ENCODE results near the gene COA7. TPM values are rescaled to one million over a fixed set of nuclear protein-coding genes. Genes with fewer than 3 reads are reported as not detected.
A peak's percentile ranks its signal among the peaks of the same experiment; 100 is the strongest.

The COA7 gene
- total RNA-seq, 2 experiments from 2014 or later = 7.0 to 26.1 TPM

DNA sequence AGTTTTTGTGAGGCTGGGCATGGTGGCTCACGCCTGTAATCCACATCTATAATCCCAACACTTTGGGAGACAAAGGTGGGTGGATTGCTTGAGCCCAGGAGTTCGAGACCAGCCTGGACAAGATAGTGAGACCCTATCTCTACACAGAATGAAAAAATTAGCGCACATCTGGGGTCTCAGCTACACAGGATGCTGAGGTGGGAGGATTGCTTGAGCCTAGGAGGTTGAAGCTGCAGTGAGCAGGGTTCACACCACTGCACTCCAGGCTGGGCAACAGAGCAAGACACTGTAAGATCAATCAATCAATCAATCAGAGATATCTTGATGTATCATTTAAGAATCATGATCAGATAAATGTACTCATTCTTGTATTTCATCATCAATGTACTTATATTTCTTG, 35.2 kb upstream of the COA7 start:
- Histone ChIP-seq H3K9me3 (ENCODE audit: low read length) (no peaks in the 10 kb centered on the region), H3K4me2 (ENCODE audit: low read length) (no peak overlapping the region), H2AFZ (ENCODE audit: low read length) (no peak overlapping the region), H3K27ac (ENCODE audit: low read depth, low read length, poor library complexity, severe bottlenecking) (no peak overlapping the region), H3K79me2 (ENCODE audit: insufficient read depth, low read depth, low read length) (no peaks in the 10 kb centered on the region), H4K20me1 (ENCODE audit: insufficient read depth, low read length) (no peaks in the 10 kb centered on the region), H3K4me1 (ENCODE audit: insufficient read depth, low read length, poor library complexity, severe bottlenecking) (no peaks in the 10 kb centered on the region), H3K4me3 (ENCODE audit: low read depth, low read length, poor library complexity, severe bottlenecking) (no peak overlapping the region), H3K9me2 (ENCODE audit: insufficient read depth, low read length) (no peaks in the 10 kb centered on the region), H3K36me3 (ENCODE audit: insufficient read depth, low read length) (no peaks in the 10 kb centered on the region)
- CTCF ChIA-PET (ENCODE audit: unreplicated experiment) = no interaction called here
- POLR2A ChIA-PET = interaction anchor here (0.5 kb wide), 1 partner anchor 21 kb away, joined by 3 read pairs; no protein-coding TSS in a partner anchor
- no peak for DNase-seq (ENCODE audit: low spot score)
- BruUV-seq (replicated peaks) = no TSS peak
- TF ChIP-seq, protein P1, sequence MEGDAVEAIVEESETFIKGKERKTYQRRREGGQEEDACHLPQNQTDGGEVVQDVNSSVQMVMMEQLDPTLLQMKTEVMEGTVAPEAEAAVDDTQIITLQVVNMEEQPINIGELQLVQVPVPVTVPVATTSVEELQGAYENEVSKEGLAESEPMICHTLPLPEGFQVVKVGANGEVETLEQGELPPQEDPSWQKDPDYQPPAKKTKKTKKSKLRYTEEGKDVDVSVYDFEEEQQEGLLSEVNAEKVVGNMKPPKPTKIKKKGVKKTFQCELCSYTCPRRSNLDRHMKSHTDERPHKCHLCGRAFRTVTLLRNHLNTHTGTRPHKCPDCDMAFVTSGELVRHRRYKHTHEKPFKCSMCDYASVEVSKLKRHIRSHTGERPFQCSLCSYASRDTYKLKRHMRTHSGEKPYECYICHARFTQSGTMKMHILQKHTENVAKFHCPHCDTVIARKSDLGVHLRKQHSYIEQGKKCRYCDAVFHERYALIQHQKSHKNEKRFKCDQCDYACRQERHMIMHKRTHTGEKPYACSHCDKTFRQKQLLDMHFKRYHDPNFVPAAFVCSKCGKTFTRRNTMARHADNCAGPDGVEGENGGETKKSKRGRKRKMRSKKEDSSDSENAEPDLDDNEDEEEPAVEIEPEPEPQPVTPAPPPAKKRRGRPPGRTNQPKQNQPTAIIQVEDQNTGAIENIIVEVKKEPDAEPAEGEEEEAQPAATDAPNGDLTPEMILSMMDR (conservative IDR thresholded peaks at IDR 0.05; ENCODE audit: low read length) = no peak
- TF ChIP-seq EZH2phosphoT487 (IDR thresholded peaks at IDR 0.05; ENCODE audit: borderline replicate concordance, low read depth, low read length) = no peak
- intact Hi-C loops (cut with micrococcal nuclease; ENCODE audit: unreplicated experiment) = no loop called here

DNA sequence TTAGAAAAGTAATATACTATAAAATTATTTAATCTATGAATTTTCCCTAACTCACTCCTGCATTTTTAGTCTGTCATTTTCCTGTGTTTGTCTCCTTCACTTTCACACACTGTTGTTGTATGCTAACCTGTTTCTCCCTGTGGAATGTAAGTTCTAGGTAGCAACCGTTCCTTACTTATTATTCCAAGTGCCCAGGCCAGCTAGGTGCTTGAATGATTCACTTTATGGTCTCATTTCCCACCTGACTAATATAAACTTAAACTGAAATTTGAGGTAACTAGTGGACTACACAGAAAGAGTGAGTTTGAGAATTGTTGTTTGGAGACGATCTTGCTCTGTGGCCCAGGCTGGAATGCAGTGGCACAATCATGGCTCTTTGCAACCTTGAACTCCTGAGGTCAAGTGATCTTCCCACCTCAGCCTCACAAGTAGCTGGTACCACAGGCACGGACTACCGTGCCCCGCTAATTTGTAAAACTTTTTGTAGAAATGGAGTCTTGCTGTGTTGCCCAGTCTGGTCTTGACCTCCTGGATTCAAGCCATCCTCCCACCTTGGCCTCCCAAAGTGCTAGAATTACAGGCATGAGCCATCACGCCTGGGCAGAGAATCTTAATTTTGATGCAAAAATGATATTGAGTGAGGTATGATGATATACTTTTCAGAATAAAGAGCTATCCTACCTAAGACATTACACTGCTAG, 30.0 kb upstream of the COA7 start:
- Histone ChIP-seq H2AFZ (ENCODE audit: low read length) (no peak overlapping the region), H3K4me2 (ENCODE audit: low read length) (peak overlapping the region; percentile 92; the same call in 1 of the 2 replicates), H3K36me3 (ENCODE audit: insufficient read depth, low read length) (no peaks in the 10 kb centered on the region), H3K4me1 (ENCODE audit: insufficient read depth, low read length, poor library complexity, severe bottlenecking) (peaks cover 16% of the 10 kb centered on the region), H4K20me1 (ENCODE audit: insufficient read depth, low read length) (no peaks in the 10 kb centered on the region), H3K27ac (ENCODE audit: low read depth, low read length, poor library complexity, severe bottlenecking) (no peak overlapping the region), H3K4me3 (ENCODE audit: low read depth, low read length, poor library complexity, severe bottlenecking) (no peak overlapping the region), H3K9me2 (ENCODE audit: insufficient read depth, low read length) (no peaks in the 10 kb centered on the region), H3K9me3 (ENCODE audit: low read length) (no peaks in the 10 kb centered on the region), H3K79me2 (ENCODE audit: insufficient read depth, low read depth, low read length) (peaks cover 13% of the 10 kb centered on the region; the same call in 1 of the 2 replicates)
- ChIA-PET CTCF (ENCODE audit: unreplicated experiment) (no interaction called here), POLR2A (interaction anchor here (0.6 to 1.9 kb wide), 2 partner anchors 25 to 219 kb away, joined by 3 to 6 read pairs; no protein-coding TSS in a partner anchor)
- TF ChIP-seq, protein P1 (conservative IDR thresholded peaks at IDR 0.05; ENCODE audit: low read length) = no peak
- TF ChIP-seq EZH2phosphoT487 (IDR thresholded peaks at IDR 0.05; ENCODE audit: borderline replicate concordance, low read depth, low read length) = no peak
- no peak for DNase-seq (ENCODE audit: low spot score)
- intact Hi-C loops (cut with micrococcal nuclease; ENCODE audit: unreplicated experiment) = loop anchor here (2.0 kb wide), 1 partner anchor 25 kb away; no protein-coding TSS in a partner anchor
- BruUV-seq (replicated peaks) = no TSS peak

DNA sequence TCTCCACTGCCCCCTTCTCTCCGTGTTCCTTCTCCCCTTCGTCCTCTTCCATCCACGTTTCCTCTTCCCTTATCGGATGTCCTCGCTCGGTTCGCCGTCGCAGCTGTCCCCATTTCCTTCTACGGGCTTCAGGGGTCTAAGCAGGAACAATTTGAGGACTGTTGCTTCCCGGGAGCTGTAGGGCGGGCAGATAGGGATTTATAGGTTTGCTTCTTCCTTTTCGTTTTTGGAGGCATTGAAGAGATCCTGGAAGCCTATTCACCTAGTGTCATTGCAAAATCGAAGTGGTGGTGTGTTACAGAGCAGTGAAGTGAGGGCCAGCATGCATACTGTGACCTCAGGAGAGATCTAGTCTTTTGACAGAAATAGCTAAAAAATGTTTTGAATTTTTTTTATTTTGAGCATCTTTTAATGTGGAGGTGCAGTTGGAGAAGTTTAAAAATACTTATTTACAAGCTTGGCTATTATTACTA, 29.0 kb upstream of the COA7 start:
- TF ChIP-seq EZH2phosphoT487 (IDR thresholded peaks at IDR 0.05; ENCODE audit: borderline replicate concordance, low read depth, low read length) = no peak
- TF ChIP-seq, protein P1 (conservative IDR thresholded peaks at IDR 0.05; ENCODE audit: low read length) = no peak
- Histone ChIP-seq H3K27ac (ENCODE audit: low read depth, low read length, poor library complexity, severe bottlenecking) (no peak overlapping the region), H4K20me1 (ENCODE audit: insufficient read depth, low read length) (no peaks in the 10 kb centered on the region), H3K36me3 (ENCODE audit: insufficient read depth, low read length) (no peaks in the 10 kb centered on the region), H3K9me2 (ENCODE audit: insufficient read depth, low read length) (no peaks in the 10 kb centered on the region), H3K9me3 (ENCODE audit: low read length) (no peaks in the 10 kb centered on the region), H3K4me2 (ENCODE audit: low read length) (peak overlapping the region; percentile 92), H3K4me1 (ENCODE audit: insufficient read depth, low read length, poor library complexity, severe bottlenecking) (peaks cover 16% of the 10 kb centered on the region), H2AFZ (ENCODE audit: low read length) (peak overlapping the region; percentile 31; the same call in 1 of the 2 replicates), H3K79me2 (ENCODE audit: insufficient read depth, low read depth, low read length) (peaks cover 13% of the 10 kb centered on the region; the same call in 1 of the 2 replicates), H3K4me3 (ENCODE audit: low read depth, low read length, poor library complexity, severe bottlenecking) (peak overlapping the region; percentile 82)
- ChIA-PET CTCF (ENCODE audit: unreplicated experiment) (no interaction called here), POLR2A (interaction anchor here (0.6 to 1.6 kb wide), 8 partner anchors 11 to 1722 kb away, joined by 3 to 8 read pairs (median 4); partner anchors contain the start of gene COA7)
- TSS peak; percentile 76 for BruUV-seq (replicated peaks)
- intact Hi-C loops (cut with micrococcal nuclease; ENCODE audit: unreplicated experiment) = loop anchor here (2.0 kb wide), 1 partner anchor 24 kb away; no protein-coding TSS in a partner anchor
- DNase-seq (ENCODE audit: low spot score) = peak; percentile 12

Measured in OCI-LY7 (cell line).